Loucy (cell line): ENCODE measurements around the gene SLAMF7.

ENCODE experiments used
- H2AFZ ChIP-seq: fragments of 200-600 bp; sonication (generic); 2 replicates; pipeline ENCODE4 v1.6.0; 2016; ENCODE audit warnings: antibody characterized with exemption, mild to moderate bottlenecking, low read length, moderate library complexity
- H3F3A ChIP-seq: fragments of 200-600 bp; 2 replicates; pipeline ENCODE4 v1.6.0; 2016; ENCODE audit warnings: antibody characterized with exemption, low read depth, mild to moderate bottlenecking
- H3K27me3 ChIP-seq: fragments of 200-600 bp; sonication (generic); 2 replicates; pipeline ENCODE4 v1.6.1; 2014; ENCODE audit warnings: low read length, mild to moderate bottlenecking; ENCODE audit not compliant: insufficient read depth, poor library complexity, severe bottlenecking
- H3K36me3 ChIP-seq: fragments of 200-600 bp; sonication (generic); 2 replicates; pipeline ENCODE4 v1.6.1; 2016; ENCODE audit warnings: low read length; ENCODE audit not compliant: insufficient read depth
- H3K4me1 ChIP-seq: fragments of 200-600 bp; sonication (generic); 2 replicates; pipeline ENCODE4 v1.5.1; 2014; ENCODE audit warnings: low read length, mild to moderate bottlenecking; ENCODE audit not compliant: insufficient read depth, poor library complexity, severe bottlenecking
- H3K4me2 ChIP-seq: fragments of 200-600 bp; sonication (generic); 2 replicates; pipeline ENCODE4 v1.6.0; 2014; ENCODE audit warnings: antibody characterized with exemption, low read length, low read depth, mild to moderate bottlenecking; ENCODE audit not compliant: poor library complexity, severe bottlenecking
- H3K4me3 ChIP-seq: fragments of 200-600 bp; sonication (generic); 2 replicates; pipeline ENCODE4 v1.5.1; 2014; ENCODE audit warnings: low read length, mild to moderate bottlenecking, mixed read lengths; ENCODE audit not compliant: poor library complexity, severe bottlenecking
- H3K79me2 ChIP-seq: fragments of 200-600 bp; sonication (generic); 2 replicates; pipeline ENCODE4 v1.6.1; 2014; ENCODE audit warnings: low read length; ENCODE audit not compliant: insufficient read depth
- H3K9ac ChIP-seq: fragments of 200-600 bp; sonication (generic); 2 replicates; pipeline ENCODE4 v1.6.0; 2014; ENCODE audit warnings: mild to moderate bottlenecking, low read depth, low read length, moderate library complexity; ENCODE audit not compliant: poor library complexity, severe bottlenecking
- H3K9me2 ChIP-seq: fragments of 200-600 bp; sonication (generic); replicated peaks from 2 replicates; pipeline ENCODE4 v1.6.1; 2016; ENCODE audit warnings: low read depth, low read length, mixed read lengths
- H3K9me3 ChIP-seq: fragments of 200-600 bp; sonication (generic); 2 replicates; pipeline ENCODE4 v1.6.1; 2014; ENCODE audit warnings: mild to moderate bottlenecking, antibody characterized with exemption, low read length, low read depth; ENCODE audit not compliant: insufficient read depth
- H4K20me1 ChIP-seq: fragments of 200-600 bp; sonication (generic); 2 replicates; pipeline ENCODE4 v1.6.0; 2014; ENCODE audit warnings: antibody characterized with exemption, low read length, mild to moderate bottlenecking; ENCODE audit not compliant: insufficient read depth, poor library complexity, severe bottlenecking
- CTCF ChIP-seq: fragments of 200-600 bp; sonication (generic); conservative IDR thresholded peaks from 2 replicates; pipeline ENCODE4 v1.5.1; 2014; ENCODE audit warnings: mild to moderate bottlenecking, antibody characterized with exemption, low read length
- EZH2phosphoT487 ChIP-seq: fragments of 200-600 bp; IDR thresholded peaks from 2 replicates; pipeline ENCODE4 v1.6.1; 2018; ENCODE audit warnings: antibody characterized with exemption, mild to moderate bottlenecking, moderate library complexity, borderline replicate concordance

Gene SLAMF7

GRCh38 chr1:160755461-160755860 is 16.4 kb downstream of the SLAMF7 start:
- H3K4me3 ChIP-seq = no peak overlapping the region
- H3K27me3 ChIP-seq = no peaks in the 10 kb centered on the region
- H3K9me3 ChIP-seq = no peaks in the 10 kb centered on the region
- TF ChIP-seq CTCF (no peak), EZH2phosphoT487 (no peak)
- no peaks in the 10 kb centered on the region for H3F3A ChIP-seq
- no peak overlapping the region for H3K4me2 ChIP-seq
- no peaks in the 10 kb centered on the region for H3K36me3 ChIP-seq
- H4K20me1 ChIP-seq = no peaks in the 10 kb centered on the region
- H3K79me2 ChIP-seq = no peaks in the 10 kb centered on the region
- H2AFZ ChIP-seq = no peak overlapping the region
- H3K9ac ChIP-seq = no peak overlapping the region
- no peaks in the 10 kb centered on the region for H3K4me1 ChIP-seq
- H3K9me2 ChIP-seq = no peaks in the 10 kb centered on the region

GRCh38 chr1:160755911-160756848 is 17.1 kb downstream of the SLAMF7 start:
- no peak overlapping the region for H3K4me2 ChIP-seq
- no peaks in the 10 kb centered on the region for H3K4me1 ChIP-seq
- H3K27me3 ChIP-seq = no peaks in the 10 kb centered on the region
- no peaks in the 10 kb centered on the region for H3F3A ChIP-seq
- H3K79me2 ChIP-seq = no peaks in the 10 kb centered on the region
- no peaks in the 10 kb centered on the region for H3K9me2 ChIP-seq
- no peak for TF ChIP-seq CTCF
- TF ChIP-seq EZH2phosphoT487 = no peak
- no peak overlapping the region for H2AFZ ChIP-seq
- no peaks in the 10 kb centered on the region for H4K20me1 ChIP-seq
- no peak overlapping the region for H3K9ac ChIP-seq
- no peaks in the 10 kb centered on the region for H3K9me3 ChIP-seq
- no peaks in the 10 kb centered on the region for H3K36me3 ChIP-seq
- no peak overlapping the region for H3K4me3 ChIP-seq

- no peaks in the 10 kb centered on the region for H3K4me1 ChIP-seq
- H3K9ac ChIP-seq = no peak overlapping the region
- no peaks in the 10 kb centered on the region for H3F3A ChIP-seq
- no peaks in the 10 kb centered on the region for H4K20me1 ChIP-seq
- no peaks in the 10 kb centered on the region for H3K9me3 ChIP-seq
- no peaks in the 10 kb centered on the region for H3K9me2 ChIP-seq
- H3K36me3 ChIP-seq = no peaks in the 10 kb centered on the region
- no peak overlapping the region for H3K4me3 ChIP-seq
- H3K4me2 ChIP-seq = no peak overlapping the region
- no peaks in the 10 kb centered on the region for H3K27me3 ChIP-seq
- H2AFZ ChIP-seq = no peak overlapping the region
- no peak for TF ChIP-seq EZH2phosphoT487
- TF ChIP-seq CTCF = no peak
- H3K79me2 ChIP-seq = no peaks in the 10 kb centered on the region
Measured at GRCh38 chr1:160756849-160757201, 17.8 kb downstream of the SLAMF7 start.
